ENCODE results near the gene VTI1A. TPM values are rescaled to one million over a fixed set of nuclear protein-coding genes. Genes with fewer than 3 reads are reported as not detected.
"Not testable (repeated sequence)": the region's sequence is repeated elsewhere in the genome, so short reads cannot be mapped to it uniquely, and the experiment has no call there.

Gene VTI1A
- total and polyA plus RNA-seq, 9 donors: 8.8 to 23.5 (median 13.4) TPM

- H3K9me3 ChIP-seq (replicated peaks; ENCODE audit: control insufficient read depth, low read depth, low read length): no peaks in the 10 kb centered on the region
- no peaks in the 10 kb centered on the region for H3K36me3 ChIP-seq (ENCODE audit: control insufficient read depth, insufficient read depth, low read length)
- peak overlapping the region; percentile 88 for H3K27ac ChIP-seq (ENCODE audit: low read length)
- H3K4me1 ChIP-seq (ENCODE audit: control insufficient read depth, insufficient read depth, low read length): peaks cover 2% of the 10 kb centered on the region
- peak overlapping the region; percentile 24 for H3K4me3 ChIP-seq (ENCODE audit: low read length)
- H3K27me3 ChIP-seq (ENCODE audit: control insufficient read depth, insufficient read depth, low read length): no peaks in the 10 kb centered on the region
- peak; percentile 88 for DNase-seq
- 0% methylated on average over 1 of the region's 6 CpGs for WGBS (ENCODE audit: insufficient coverage)
Measured at GRCh38 chr10:112532189-112532588, 85.2 kb downstream of the VTI1A start.

GRCh38 chr10:112532956-112533355, 85.9 kb downstream of the VTI1A start:
- no peaks in the 10 kb centered on the region for H3K9me3 ChIP-seq (replicated peaks; ENCODE audit: control insufficient read depth, low read depth, low read length)
- peak overlapping the region; percentile 88 for H3K27ac ChIP-seq (ENCODE audit: low read length)
- peaks cover 2% of the 10 kb centered on the region for H3K4me1 ChIP-seq (ENCODE audit: control insufficient read depth, insufficient read depth, low read length)
- no peak overlapping the region for H3K4me3 ChIP-seq (ENCODE audit: low read length)
- no peak for DNase-seq
- H3K27me3 ChIP-seq (ENCODE audit: control insufficient read depth, insufficient read depth, low read length): no peaks in the 10 kb centered on the region
- WGBS (ENCODE audit: insufficient coverage): no CpG with 5 or more reads among the region's 2 CpGs
- H3K36me3 ChIP-seq (ENCODE audit: control insufficient read depth, insufficient read depth, low read length): no peaks in the 10 kb centered on the region

GRCh38 chr10:112533916-112534315, 86.9 kb downstream of the VTI1A start:
- Histone ChIP-seq H3K36me3 (ENCODE audit: control insufficient read depth, insufficient read depth, low read length) (no peaks in the 10 kb centered on the region), H3K27me3 (ENCODE audit: control insufficient read depth, insufficient read depth, low read length) (no peaks in the 10 kb centered on the region), H3K4me3 (ENCODE audit: low read length) (no peak overlapping the region), H3K27ac (ENCODE audit: low read length) (peak overlapping the region; percentile 88), H3K9me3 (replicated peaks; ENCODE audit: control insufficient read depth, low read depth, low read length) (no peaks in the 10 kb centered on the region), H3K4me1 (ENCODE audit: control insufficient read depth, insufficient read depth, low read length) (peaks cover 2% of the 10 kb centered on the region)
- WGBS (ENCODE audit: insufficient coverage): no CpG with 5 or more reads among the region's 1 CpG
- DNase-seq: peak; percentile 92

GRCh38 chr10:112535531-112535951, 88.5 kb downstream of the VTI1A start:
- no peaks in the 10 kb centered on the region for H3K27me3 ChIP-seq (ENCODE audit: control insufficient read depth, insufficient read depth, low read length)
- DNase-seq: peak; percentile 83
- H3K9me3 ChIP-seq (replicated peaks; ENCODE audit: control insufficient read depth, low read depth, low read length): no peaks in the 10 kb centered on the region
- H3K4me1 ChIP-seq (ENCODE audit: control insufficient read depth, insufficient read depth, low read length): peaks cover 2% of the 10 kb centered on the region
- H3K27ac ChIP-seq (ENCODE audit: low read length): peak overlapping the region; percentile 76
- peak overlapping the region; percentile 0 for H3K4me3 ChIP-seq (ENCODE audit: low read length)
- H3K36me3 ChIP-seq (ENCODE audit: control insufficient read depth, insufficient read depth, low read length): peaks cover 2% of the 10 kb centered on the region
- no CpG with 5 or more reads among the region's 3 CpGs for WGBS (ENCODE audit: insufficient coverage)

- H3K27ac ChIP-seq (ENCODE audit: low read length): peak overlapping the region; percentile 66
- DNase-seq: no peak
- no peaks in the 10 kb centered on the region for H3K9me3 ChIP-seq (replicated peaks; ENCODE audit: control insufficient read depth, low read depth, low read length)
- H3K4me3 ChIP-seq (ENCODE audit: low read length): no peak overlapping the region
- WGBS (ENCODE audit: insufficient coverage): no CpG with 5 or more reads among the region's 8 CpGs
- H3K27me3 ChIP-seq (ENCODE audit: control insufficient read depth, insufficient read depth, low read length): no peaks in the 10 kb centered on the region
- H3K4me1 ChIP-seq (ENCODE audit: control insufficient read depth, insufficient read depth, low read length): peaks cover 2% of the 10 kb centered on the region
- H3K36me3 ChIP-seq (ENCODE audit: control insufficient read depth, insufficient read depth, low read length): peaks cover 2% of the 10 kb centered on the region
Measured at GRCh38 chr10:112536663-112537062, 89.6 kb downstream of the VTI1A start.

- Histone ChIP-seq H3K27ac (ENCODE audit: low read length) (no peak overlapping the region), H3K4me1 (ENCODE audit: control insufficient read depth, insufficient read depth, low read length) (peaks cover 2% of the 10 kb centered on the region), H3K9me3 (replicated peaks; ENCODE audit: control insufficient read depth, low read depth, low read length) (no peaks in the 10 kb centered on the region), H3K4me3 (ENCODE audit: low read length) (no peak overlapping the region), H3K27me3 (ENCODE audit: control insufficient read depth, insufficient read depth, low read length) (no peaks in the 10 kb centered on the region), H3K36me3 (ENCODE audit: control insufficient read depth, insufficient read depth, low read length) (peaks cover 2% of the 10 kb centered on the region)
- DNase-seq: no peak
- WGBS (ENCODE audit: insufficient coverage): no CpG with 5 or more reads among the region's 7 CpGs
Measured at GRCh38 chr10:112538168-112538567, 91.2 kb downstream of the VTI1A start.

GRCh38 chr10:112539340-112539739, 92.3 kb downstream of the VTI1A start:
- H3K27me3 ChIP-seq (ENCODE audit: control insufficient read depth, insufficient read depth, low read length): no peaks in the 10 kb centered on the region
- WGBS (ENCODE audit: insufficient coverage): no CpG with 5 or more reads among the region's 3 CpGs

GRCh38 chr10:112542823-112543222, 95.8 kb downstream of the VTI1A start:
- H3K27me3 ChIP-seq (ENCODE audit: control insufficient read depth, insufficient read depth, low read length); DNase-seq; H3K27ac ChIP-seq (ENCODE audit: low read length); H3K36me3 ChIP-seq (ENCODE audit: control insufficient read depth, insufficient read depth, low read length); H3K4me3 ChIP-seq (ENCODE audit: low read length); H3K4me1 ChIP-seq (ENCODE audit: control insufficient read depth, insufficient read depth, low read length); H3K9me3 ChIP-seq (replicated peaks; ENCODE audit: control insufficient read depth, low read depth, low read length): not testable (repeated sequence)
- no CpG with 5 or more reads among the region's 5 CpGs for WGBS (ENCODE audit: insufficient coverage)

More at GRCh38 chr10:112539340-112539739, 92.3 kb downstream of the VTI1A start:
- Histone ChIP-seq H3K4me1 (ENCODE audit: control insufficient read depth, insufficient read depth, low read length) (peaks cover 2% of the 10 kb centered on the region), H3K9me3 (replicated peaks; ENCODE audit: control insufficient read depth, low read depth, low read length) (no peaks in the 10 kb centered on the region), H3K27ac (ENCODE audit: low read length) (no peak overlapping the region), H3K4me3 (ENCODE audit: low read length) (no peak overlapping the region), H3K36me3 (ENCODE audit: control insufficient read depth, insufficient read depth, low read length) (peaks cover 2% of the 10 kb centered on the region)
- DNase-seq: no peak

- no peak overlapping the region for H3K27ac ChIP-seq (ENCODE audit: low read length)
- no peaks in the 10 kb centered on the region for H3K4me1 ChIP-seq (ENCODE audit: control insufficient read depth, insufficient read depth, low read length)
- WGBS (ENCODE audit: insufficient coverage): no CpG with 5 or more reads among the region's 2 CpGs
- peak; percentile 14 for DNase-seq
- H3K9me3 ChIP-seq (replicated peaks; ENCODE audit: control insufficient read depth, low read depth, low read length): no peaks in the 10 kb centered on the region
- H3K27me3 ChIP-seq (ENCODE audit: control insufficient read depth, insufficient read depth, low read length): no peaks in the 10 kb centered on the region
- no peaks in the 10 kb centered on the region for H3K36me3 ChIP-seq (ENCODE audit: control insufficient read depth, insufficient read depth, low read length)
- H3K4me3 ChIP-seq (ENCODE audit: low read length): no peak overlapping the region
Measured at GRCh38 chr10:112546474-112546873, 99.5 kb downstream of the VTI1A start.

- no peak for DNase-seq
Measured at GRCh38 chr10:112548535-112549276, 101.7 kb downstream of the VTI1A start.

More at GRCh38 chr10:112548535-112549276, 101.7 kb downstream of the VTI1A start:
- no peaks in the 10 kb centered on the region for H3K27me3 ChIP-seq (ENCODE audit: control insufficient read depth, insufficient read depth, low read length)
- H3K4me3 ChIP-seq (ENCODE audit: low read length): no peak overlapping the region
- no peak overlapping the region for H3K27ac ChIP-seq (ENCODE audit: low read length)
- H3K36me3 ChIP-seq (ENCODE audit: control insufficient read depth, insufficient read depth, low read length): no peaks in the 10 kb centered on the region
- no peaks in the 10 kb centered on the region for H3K9me3 ChIP-seq (replicated peaks; ENCODE audit: control insufficient read depth, low read depth, low read length)
- no peaks in the 10 kb centered on the region for H3K4me1 ChIP-seq (ENCODE audit: control insufficient read depth, insufficient read depth, low read length)
- WGBS (ENCODE audit: insufficient coverage): 98% methylated on average over 4 of the region's 8 CpGs
